Type B pancreatic cell (in vitro differentiated cells): Measurements from ENCODE around the gene ZNF180. TPM values are rescaled to one million over a fixed set of nuclear protein-coding genes. Genes with fewer than 3 reads are reported as not detected.

Experiments used
- DNase-seq: peaks from one replicate; pipeline ENCODE4 v3.0.0; 2021; ENCODE audit warnings: mixed read lengths; ENCODE audit not compliant: unreplicated experiment; ENCODE audit errors: extremely low spot score
- H3K27ac Mint-ChIP-seq: 2 replicates; pipeline ENCODE4 v1.8.0; 2021; ENCODE audit warnings: mild to moderate bottlenecking, mixed read lengths
- H3K27me3 Mint-ChIP-seq: 2 replicates; pipeline ENCODE4 v1.8.0; 2021; ENCODE audit warnings: mixed read lengths
- H3K36me3 Mint-ChIP-seq: 2 replicates; pipeline ENCODE4 v1.8.0; 2021; ENCODE audit warnings: mixed read lengths
- H3K4me1 Mint-ChIP-seq: one replicate; pipeline ENCODE4 v1.8.0; 2021; ENCODE audit warnings: mixed read lengths; ENCODE audit not compliant: unreplicated experiment
- H3K4me3 Mint-ChIP-seq: 2 replicates; pipeline ENCODE4 v1.8.0; 2021; ENCODE audit warnings: mild to moderate bottlenecking, mixed read lengths
- H3K9me3 Mint-ChIP-seq: 2 replicates; pipeline ENCODE4 v1.8.0; 2021; ENCODE audit warnings: mixed read lengths
- total RNA-seq: library from RNA; stranded (reverse); gene quantifications from 2 replicates; pipeline ENCODE4 v1.2.1, GENCODE V29; 2021; ENCODE audit warnings: low replicate concordance
- TF ChIP-seq, protein P1 (sequence below): fragments of 200-600 bp; sonication (generic); conservative IDR thresholded peaks from 2 replicates; pipeline ENCODE4 v1.5.0; 2021; ENCODE audit warnings: antibody characterized with exemption, mild to moderate bottlenecking

The ZNF180 gene
- total RNA-seq, 1 donor from 2014 or later = 11.3 TPM

- Mint-ChIP-seq H3K36me3 (peaks cover 70% of the 10 kb centered on the region), H3K9me3 (peaks cover 41% of the 10 kb centered on the region), H3K4me1 (no peaks in the 10 kb centered on the region), H3K27ac (no peak overlapping the region), H3K4me3 (no peak overlapping the region), H3K27me3 (no peaks in the 10 kb centered on the region)
- DNase-seq = no peak
- TF ChIP-seq, protein P1, sequence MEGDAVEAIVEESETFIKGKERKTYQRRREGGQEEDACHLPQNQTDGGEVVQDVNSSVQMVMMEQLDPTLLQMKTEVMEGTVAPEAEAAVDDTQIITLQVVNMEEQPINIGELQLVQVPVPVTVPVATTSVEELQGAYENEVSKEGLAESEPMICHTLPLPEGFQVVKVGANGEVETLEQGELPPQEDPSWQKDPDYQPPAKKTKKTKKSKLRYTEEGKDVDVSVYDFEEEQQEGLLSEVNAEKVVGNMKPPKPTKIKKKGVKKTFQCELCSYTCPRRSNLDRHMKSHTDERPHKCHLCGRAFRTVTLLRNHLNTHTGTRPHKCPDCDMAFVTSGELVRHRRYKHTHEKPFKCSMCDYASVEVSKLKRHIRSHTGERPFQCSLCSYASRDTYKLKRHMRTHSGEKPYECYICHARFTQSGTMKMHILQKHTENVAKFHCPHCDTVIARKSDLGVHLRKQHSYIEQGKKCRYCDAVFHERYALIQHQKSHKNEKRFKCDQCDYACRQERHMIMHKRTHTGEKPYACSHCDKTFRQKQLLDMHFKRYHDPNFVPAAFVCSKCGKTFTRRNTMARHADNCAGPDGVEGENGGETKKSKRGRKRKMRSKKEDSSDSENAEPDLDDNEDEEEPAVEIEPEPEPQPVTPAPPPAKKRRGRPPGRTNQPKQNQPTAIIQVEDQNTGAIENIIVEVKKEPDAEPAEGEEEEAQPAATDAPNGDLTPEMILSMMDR = no peak
Observed at GRCh38 chr19:44430956-44431355, 69.4 kb downstream of the ZNF180 start.

Other genes with a start within 250 kb of the ZNF180 start
- gene ZNF233, start 240.6 kb downstream of the ZNF180 start, total RNA-seq = 3.2 and 4.4 TPM in 2 replicates
- 7.4 and 11.2 TPM in 2 replicates for gene ZNF235, start 195.5 kb downstream of the ZNF180 start, total RNA-seq
- 8.0 and 9.8 TPM in 2 replicates for gene ZNF112, start 143.8 kb downstream of the ZNF180 start, total RNA-seq
- 9.6 and 10.4 TPM in 2 replicates for gene ZNF285, start 98.9 kb downstream of the ZNF180 start, total RNA-seq
- 12.0 and 20.4 TPM in 2 replicates for gene ZNF229, start 52.0 kb downstream of the ZNF180 start, total RNA-seq
- 2.3 TPM in 1 of 2 replicates, not detected in the other for gene CEACAM20, start 29.2 kb upstream of the ZNF180 start, total RNA-seq
- gene IGSF23, start 113.0 kb upstream of the ZNF180 start, total RNA-seq = 0.93 TPM in 1 of 2 replicates, not detected in the other
- 29.7 and 38.6 TPM in 2 replicates for gene PVR, start 143.4 kb upstream of the ZNF180 start, total RNA-seq
- 6.1 and 6.3 TPM in 2 replicates for gene CEACAM19, start 171.0 kb upstream of the ZNF180 start, total RNA-seq
- gene CEACAM16, start 198.6 kb upstream of the ZNF180 start, total RNA-seq = not detected in 2 replicates
- gene BCL3, start 248.2 kb upstream of the ZNF180 start, total RNA-seq = 18.9 and 41.2 TPM in 2 replicates